GM12801 (cell line): ENCODE data around the gene IL25.

Experiments
- CTCF ChIP-seq: IDR thresholded peaks from one replicate; pipeline ENCODE4 v1.5.1; 2011; ENCODE audit warnings: control low read depth; ENCODE audit not compliant: insufficient read length; ENCODE audit errors: extremely low read depth

The IL25 gene

GRCh38 chr14:23339506-23340268 lies 32.9 kb upstream of the IL25 start:
- no peak for TF ChIP-seq CTCF

- TF ChIP-seq CTCF: no peak
Measured at GRCh38 chr14:23344481-23344880, 28.1 kb upstream of the IL25 start.

DNA sequence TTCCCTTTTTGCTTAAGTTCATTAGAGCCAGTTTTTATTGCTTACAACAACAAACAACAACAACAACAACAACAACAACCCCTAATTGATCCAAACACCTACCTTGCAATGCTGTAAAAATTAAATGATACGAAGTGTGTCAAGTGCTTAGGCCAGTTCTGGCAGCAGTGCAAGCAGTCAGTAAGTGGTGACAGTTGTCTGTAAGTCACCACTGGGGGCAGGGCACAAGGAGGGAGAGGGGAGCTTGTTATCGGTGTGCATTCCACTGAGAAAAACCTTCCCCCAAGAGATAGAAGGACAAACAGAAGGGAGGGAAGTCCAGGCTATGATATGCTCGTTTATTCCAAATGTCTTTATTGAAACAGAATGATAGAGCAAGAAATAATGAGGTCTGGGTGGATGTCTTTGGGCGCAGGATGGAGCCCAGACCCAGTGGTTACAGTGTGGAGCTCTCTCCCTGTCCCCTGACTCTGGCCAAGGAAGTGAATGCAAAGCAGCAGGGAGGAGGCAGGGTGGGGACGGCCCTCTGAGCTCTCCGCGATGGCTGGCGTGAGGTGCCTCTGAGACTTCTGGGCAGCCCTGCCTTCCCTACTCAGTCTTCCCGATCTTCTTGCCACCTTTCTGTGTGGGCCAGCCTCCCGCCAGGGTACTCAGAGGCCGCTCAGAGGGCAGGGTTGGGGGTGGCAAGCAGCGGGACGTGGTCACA lies 26.5 kb upstream of the IL25 start:
- TF ChIP-seq CTCF: no peak

DNA sequence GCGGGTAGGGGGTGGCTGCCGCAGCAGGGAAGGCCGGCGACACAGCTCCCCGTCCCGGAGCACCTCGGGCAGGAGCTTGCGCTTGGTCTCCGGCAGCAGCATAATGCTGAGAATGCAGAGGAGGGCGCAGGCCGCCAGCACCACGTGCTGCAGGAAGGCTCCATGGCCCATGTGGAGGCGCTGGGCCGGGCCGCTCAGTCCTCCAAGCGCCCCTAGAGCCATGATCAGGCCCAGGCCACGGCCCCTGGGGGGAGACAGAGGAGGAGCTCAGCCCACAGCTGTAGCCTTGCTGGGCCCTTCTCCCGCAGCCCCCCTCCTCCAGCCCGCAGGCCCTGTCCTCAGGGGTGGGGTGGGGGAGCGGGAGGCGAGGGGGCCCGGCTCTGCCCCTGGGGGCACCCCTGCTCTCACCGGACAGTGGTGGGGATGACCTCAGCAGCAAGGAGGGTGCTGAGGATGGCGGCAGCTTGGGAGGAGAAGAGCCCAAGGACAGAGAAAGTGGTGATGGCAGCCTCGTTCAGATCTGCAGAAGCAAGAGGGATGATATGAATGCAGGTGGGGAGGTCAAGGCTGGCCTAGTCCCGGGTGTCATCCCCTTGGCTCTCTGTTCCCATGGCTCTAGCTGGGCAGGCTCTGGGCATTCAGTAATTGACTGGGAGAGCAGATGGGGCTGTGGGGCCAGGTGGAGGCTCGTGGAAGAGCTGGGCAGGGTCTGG lies 25.8 kb upstream of the IL25 start:
- TF ChIP-seq CTCF: no peak

- TF ChIP-seq CTCF: no peak
Measured at GRCh38 chr14:23347406-23348296, 25.0 kb upstream of the IL25 start.

- TF ChIP-seq CTCF: no peak
Measured at GRCh38 chr14:23348297-23348655, 24.3 kb upstream of the IL25 start.
